HepG2 (cell line): ENCODE data around the gene SAE1. TPM values are rescaled to one million over a fixed set of nuclear protein-coding genes. Genes with fewer than 3 reads are reported as not detected.

Experiments
- AGO2 ChIP-seq: fragments of 200-400 bp; formaldehyde crosslinking; optimal IDR thresholded peaks from 2 replicates; pipeline ENCODE3; 2017; ENCODE audit warnings: mild to moderate bottlenecking, low read depth, low read length, moderate library complexity
- ATF3 ChIP-seq: sonication (generic); formaldehyde crosslinking; IDR thresholded peaks from 2 replicates; pipeline ENCODE4 v1.4.0; 2020; ENCODE audit warnings: missing genetic modification reagents
- ATF7 ChIP-seq, 2 experiments: fragments of 450-650 bp in 1 of 2; sonication (generic) in 1 of 2; formaldehyde crosslinking in 1 of 2; IDR thresholded peaks; 2 replicates each; pipeline versions ENCODE4 v1.4.0 to v1.6.1; 2016 to 2020; ENCODE audit warnings: antibody characterized with exemption in 1 of 2, mild to moderate bottlenecking in 1 of 2, missing genetic modification reagents in 1 of 2
- CAMTA2 ChIP-seq: sonication (generic); formaldehyde crosslinking; IDR thresholded peaks from 2 replicates; pipeline ENCODE4 v1.4.0; 2020; ENCODE audit warnings: mild to moderate bottlenecking, missing genetic modification reagents, borderline replicate concordance
- CBX5 ChIP-seq: sonication (generic); formaldehyde crosslinking; IDR thresholded peaks from 2 replicates; pipeline ENCODE4 v1.4.0; 2020; ENCODE audit warnings: missing genetic modification reagents, borderline replicate concordance
- CCDC6 ChIP-seq: sonication (generic); formaldehyde crosslinking; IDR thresholded peaks from 2 replicates; pipeline ENCODE4 v1.8.1; 2022; ENCODE audit warnings: mild to moderate bottlenecking, missing genetic modification reagents, moderate library complexity
- CREB1 ChIP-seq, 2 experiments: fragments of 450-650 bp in 1 of 2; IDR thresholded peaks; 2 replicates each; pipeline ENCODE4 v1.6.1; 2016 to 2017; ENCODE audit warnings: control low read depth in 1 of 2, mild to moderate bottlenecking in 1 of 2, missing compliant biosample characterization in 1 of 2, missing genetic modification characterization in 1 of 2
- CSRNP1 ChIP-seq: sonication (generic); formaldehyde crosslinking; IDR thresholded peaks from 2 replicates; pipeline ENCODE4 v1.8.1; 2023; ENCODE audit warnings: mild to moderate bottlenecking, missing genetic modification reagents
- DR1 ChIP-seq: sonication (generic); formaldehyde crosslinking; IDR thresholded peaks from 2 replicates; pipeline ENCODE4 v1.8.0; 2021; ENCODE audit warnings: mild to moderate bottlenecking, missing genetic modification reagents, inconsistent platforms
- EP300 ChIP-seq, 3 experiments: sonication (generic) in 1 of 3; formaldehyde crosslinking in 1 of 3; IDR thresholded peaks; 2 replicates each; pipeline versions ENCODE4 v1.5.1 to v1.6.1; 2011 to 2020; ENCODE audit warnings: low read depth in 2 of 3, low read length in 2 of 3, borderline replicate concordance in 1 of 3, improper control_type of control experiment in 1 of 3, mild to moderate bottlenecking in 1 of 3, missing genetic modification reagents in 1 of 3, moderate library complexity in 1 of 3
- FOXA1 ChIP-seq, 2 experiments: fragments of 450-650 bp in 1 of 2; sonication (generic) in 1 of 2; formaldehyde crosslinking in 1 of 2; IDR thresholded peaks; 2 replicates each; pipeline versions ENCODE4 v1.4.0 to v1.6.1; 2016 to 2020; ENCODE audit warnings: missing genetic modification reagents in 1 of 2
- FOXK2 ChIP-seq: fragments of 450-650 bp; IDR thresholded peaks from 2 replicates; pipeline ENCODE4 v1.6.1; 2016
- HDAC6 ChIP-seq: fragments of 200-600 bp; sonication (generic); IDR thresholded peaks from 2 replicates; pipeline ENCODE4 v1.7.0; 2017; ENCODE audit warnings: mild to moderate bottlenecking, antibody characterized with exemption, low read length, low read depth
- KLF6 ChIP-seq: IDR thresholded peaks from 2 replicates; pipeline ENCODE4 v1.8.0; 2016; ENCODE audit warnings: missing biosample characterization, missing genetic modification reagents
- MAFK ChIP-seq, 2 experiments: IDR thresholded peaks in 1 of 2; conservative IDR thresholded peaks in 1 of 2; 2 replicates each; pipeline ENCODE4 v1.6.1; 2011; ENCODE audit warnings: improper control_type of control experiment in 2 of 2, low read length in 2 of 2
- NCOA1 ChIP-seq: sonication (generic); formaldehyde crosslinking; IDR thresholded peaks from 2 replicates; pipeline ENCODE4 v1.9.0; 2021; ENCODE audit warnings: missing genetic modification reagents
- NFIB ChIP-seq: sonication (generic); formaldehyde crosslinking; IDR thresholded peaks from 2 replicates; pipeline ENCODE4 v1.9.0; 2021; ENCODE audit warnings: missing genetic modification reagents, mild to moderate bottlenecking, borderline replicate concordance
- RAD51 ChIP-seq: fragments of 450-650 bp; IDR thresholded peaks from 2 replicates; pipeline ENCODE4 v1.6.1; 2016; ENCODE audit warnings: borderline replicate concordance
- SMYD3 ChIP-seq: sonication (generic); formaldehyde crosslinking; IDR thresholded peaks from 2 replicates; pipeline ENCODE4 v1.8.1; 2023; ENCODE audit warnings: mild to moderate bottlenecking, missing genetic modification reagents
- TOE1 ChIP-seq: sonication (generic); formaldehyde crosslinking; IDR thresholded peaks from 2 replicates; pipeline ENCODE4 v1.4.0; 2020; ENCODE audit warnings: mild to moderate bottlenecking, missing genetic modification reagents
- U2AF2 ChIP-seq: fragments of 200-400 bp; formaldehyde crosslinking; IDR thresholded peaks from 2 replicates; pipeline ENCODE4 v1.6.1; 2017; ENCODE audit warnings: low read depth, mild to moderate bottlenecking, low read length
- ZBTB21 ChIP-seq: sonication (generic); formaldehyde crosslinking; IDR thresholded peaks from 2 replicates; pipeline ENCODE4 v1.4.0; 2020; ENCODE audit warnings: missing genetic modification reagents
- ZEB1 ChIP-seq: IDR thresholded peaks from 2 replicates; pipeline ENCODE4 v1.6.1; 2012; ENCODE audit warnings: mild to moderate bottlenecking, low read depth, inconsistent platforms; ENCODE audit not compliant: insufficient replicate concordance
- ZMYM2 ChIP-seq: sonication (generic); formaldehyde crosslinking; IDR thresholded peaks from 2 replicates; pipeline ENCODE4 v1.8.0; 2022; ENCODE audit warnings: mild to moderate bottlenecking, missing genetic modification reagents
- ZNF232 ChIP-seq: sonication (generic); formaldehyde crosslinking; IDR thresholded peaks from 2 replicates; pipeline ENCODE4 v1.4.0; 2020; ENCODE audit warnings: missing genetic modification reagents, borderline replicate concordance
- ZNF564 ChIP-seq: sonication (generic); formaldehyde crosslinking; IDR thresholded peaks from 2 replicates; pipeline ENCODE4 v1.8.1; 2023; ENCODE audit warnings: mild to moderate bottlenecking, missing genetic modification reagents
- ZNF567 ChIP-seq: sonication (generic); formaldehyde crosslinking; IDR thresholded peaks from 2 replicates; pipeline ENCODE4 v1.8.1; 2023; ENCODE audit warnings: mild to moderate bottlenecking, missing genetic modification reagents, borderline replicate concordance
- ZNF780A ChIP-seq: sonication (generic); formaldehyde crosslinking; IDR thresholded peaks from 2 replicates; pipeline ENCODE4 v1.8.0; 2022; ENCODE audit warnings: mild to moderate bottlenecking, missing genetic modification reagents, moderate library complexity
- ZNF879 ChIP-seq: sonication (generic); formaldehyde crosslinking; IDR thresholded peaks from 2 replicates; pipeline ENCODE4 v1.8.1; 2023; ENCODE audit warnings: missing genetic modification reagents
- ZNF883 ChIP-seq: sonication (generic); formaldehyde crosslinking; IDR thresholded peaks from 2 replicates; pipeline ENCODE4 v1.5.1; 2020; ENCODE audit warnings: mild to moderate bottlenecking, missing genetic modification reagents; ENCODE audit errors: not compliant biosample characterization
- polyA plus RNA-seq, 8 experiments: library from polyadenylated mRNA; depleted of rRNA in 3 of 8; stranded (reverse) in 7 of 8; unstranded in 1 of 8; fragments of >200 nt; fragmentation: Illumina TruSeq in 4 of 8; extraction: Trizol in 4 of 8; gene quantifications; 2 replicates each; pipeline versions ENCODE4 v1.2.1 to v1.2.3, GENCODE V29; 2011 to 2016; ENCODE audit warnings: low read depth in 4 of 8, missing spikeins in 1 of 8, mixed read lengths in 1 of 8; ENCODE audit not compliant: insufficient read depth in 1 of 8
- total RNA-seq, 5 experiments: library from RNA; depleted of rRNA; stranded (reverse); fragments of >200 nt; fragmentation: Illumina TruSeq; extraction: Trizol; gene quantifications; 2 replicates each; pipeline ENCODE4 v1.2.3, GENCODE V29; 2016; ENCODE audit warnings: low read depth in 1 of 5

SAE1 gene
- total and polyA plus RNA-seq, 2 of the 13 experiments (the other 11 are each of a cell fraction or from before 2014, with no cell fraction given): 87.6 to 197 TPM

- TF ChIP-seq NFIB (CRISPR knock-in tag) (no peak), ZNF232 (no peak), ZBTB21 (CRISPR knock-in tag) (no peak), KLF6 (CRISPR knock-in tag) (no peak), ZNF883 (CRISPR knock-in tag) (no peak), ZMYM2 (CRISPR knock-in tag) (no peak), CSRNP1 (no peak), ZNF564 (CRISPR knock-in tag) (no peak), ZNF567 (CRISPR knock-in tag) (no peak), U2AF2 (no peak), SMYD3 (no peak), AGO2 (no peak), MAFK (conservative IDR thresholded peaks at IDR 0.05 in 1 of 2, IDR thresholded peaks at IDR 0.05 in 1 of 2; ENCODE audit: low read length in 2 of 2) (no peak), NCOA1 (CRISPR knock-in tag) (no peak), ZEB1 (no peak), ATF3 (peak; percentile 90), TOE1 (no peak), ZNF879 (CRISPR knock-in tag) (no peak), CBX5 (CRISPR knock-in tag) (no peak), ATF7 (IDR thresholded peaks at IDR 0.05) (0 out of 2 replicates have a peak, but pooled peaks have one; percentile 11), ATF7 (CRISPR knock-in tag; IDR thresholded peaks at IDR 0.05) (no peak), FOXA1 (IDR thresholded peaks at IDR 0.05) (no peak), FOXA1 (CRISPR knock-in tag; IDR thresholded peaks at IDR 0.05) (peak; percentile 74), EP300 (IDR thresholded peaks at IDR 0.05; ENCODE audit: low read depth in 2 of 2, low read length in 2 of 2) (no peak), EP300 (CRISPR knock-in tag; IDR thresholded peaks at IDR 0.05; ENCODE audit: borderline replicate concordance) (no peak), CREB1 (IDR thresholded peaks at IDR 0.05) (peak; percentile 71), CREB1 (CRISPR knock-in tag; IDR thresholded peaks at IDR 0.05) (no peak; the same call in 1 of the 2 replicates), CCDC6 (no peak), CAMTA2 (CRISPR knock-in tag) (no peak), DR1 (CRISPR knock-in tag) (peak; percentile 28; the same call in 1 of the 2 replicates), RAD51 (no peak), HDAC6 (no peak), ZNF780A (no peak), FOXK2 (peak; percentile 49)
Measured at GRCh38 chr19:47256693-47257410, 126.2 kb downstream of the SAE1 start (continued).
